OCI-LY1 (cell line): Measurements from ENCODE around the gene MACROD2.

ENCODE experiments used
- H2AFZ ChIP-seq: fragments of 200-600 bp; sonication (generic), shearing (Covaris generic); 2 replicates; pipeline ENCODE4 v1.6.0; 2014; ENCODE audit warnings: antibody characterized with exemption, mild to moderate bottlenecking, low read length
- H3F3A ChIP-seq: fragments of 200-600 bp; sonication (generic), shearing (Covaris generic); 2 replicates; pipeline ENCODE4 v1.6.0; 2014; ENCODE audit warnings: mild to moderate bottlenecking, antibody characterized with exemption, low read length, moderate library complexity; ENCODE audit not compliant: insufficient read depth
- H3K27ac ChIP-seq: fragments of 200-600 bp; sonication (generic); 2 replicates; pipeline ENCODE4 v1.5.1; 2014; ENCODE audit warnings: low read length, mixed run types, mild to moderate bottlenecking, low read depth; ENCODE audit not compliant: poor library complexity, severe bottlenecking
- H3K27me3 ChIP-seq: fragments of 200-600 bp; sonication (generic); 2 replicates; pipeline ENCODE4 v1.6.0; 2014; ENCODE audit warnings: antibody characterized with exemption, mild to moderate bottlenecking, low read length, moderate library complexity; ENCODE audit not compliant: insufficient read depth
- H3K36me3 ChIP-seq: fragments of 200-600 bp; sonication (generic); 2 replicates; pipeline ENCODE4 v1.6.1; 2014; ENCODE audit warnings: mild to moderate bottlenecking, antibody characterized with exemption, low read length, moderate library complexity, mixed read lengths; ENCODE audit not compliant: insufficient read depth
- H3K4me1 ChIP-seq: fragments of 200-600 bp; sonication (generic); 2 replicates; pipeline ENCODE4 v1.5.1; 2014; ENCODE audit warnings: mild to moderate bottlenecking, low read length, moderate library complexity; ENCODE audit not compliant: insufficient read depth, severe bottlenecking
- H3K4me2 ChIP-seq: fragments of 200-600 bp; sonication (generic), shearing (Covaris generic); 2 replicates; pipeline ENCODE4 v1.6.1; 2014; ENCODE audit warnings: low read length
- H3K4me3 ChIP-seq: fragments of 200-600 bp; sonication (generic); 2 replicates; pipeline ENCODE4 v1.5.1; 2014; ENCODE audit warnings: low read length, low read depth, mild to moderate bottlenecking, mixed read lengths; ENCODE audit not compliant: poor library complexity, severe bottlenecking
- H3K79me2 ChIP-seq: fragments of 200-600 bp; shearing (Covaris generic); 2 replicates; pipeline ENCODE4 v1.6.1; 2016; ENCODE audit warnings: mixed run types, low read length, mixed read lengths; ENCODE audit not compliant: insufficient read depth
- H3K9ac ChIP-seq: fragments of 200-600 bp; sonication (generic), shearing (Covaris generic); 2 replicates; pipeline ENCODE4 v1.6.1; 2014; ENCODE audit warnings: mild to moderate bottlenecking, low read length, mixed read lengths
- H3K9me2 ChIP-seq: fragments of 200-600 bp; sonication (generic), shearing (Covaris generic); 2 replicates; pipeline ENCODE4 v1.6.1; 2014; ENCODE audit warnings: low read depth, mild to moderate bottlenecking, low read length, mixed read lengths
- H3K9me3 ChIP-seq: fragments of 200-600 bp; shearing (Covaris generic); 2 replicates; pipeline ENCODE4 v1.6.1; 2014; ENCODE audit warnings: low read length, mixed read lengths
- H4K20me1 ChIP-seq: fragments of 200-600 bp; sonication (generic), shearing (Covaris generic); 2 replicates; pipeline ENCODE4 v1.6.0; 2016; ENCODE audit warnings: mild to moderate bottlenecking, low read length; ENCODE audit not compliant: insufficient read depth
- CTCF ChIP-seq: fragments of 200-600 bp; sonication (generic), shearing (Covaris generic); IDR thresholded peaks from 2 replicates; pipeline ENCODE4 v1.5.1; 2017; ENCODE audit warnings: mild to moderate bottlenecking, antibody characterized with exemption, low read length, moderate library complexity, mixed read lengths
- EZH2 ChIP-seq: fragments of 200-600 bp; sonication (generic), shearing (Covaris generic); IDR thresholded peaks from 2 replicates; pipeline ENCODE4 v1.8.0; 2017; ENCODE audit warnings: borderline replicate concordance, mixed run types, mild to moderate bottlenecking, antibody characterized with exemption, low read length, moderate library complexity, mixed read lengths

MACROD2 gene

GRCh38 chr20:14775778-14776177 lies 780.5 kb downstream of the MACROD2 start:
- H3K9me2 ChIP-seq: no peaks in the 10 kb centered on the region
- H4K20me1 ChIP-seq: no peaks in the 10 kb centered on the region
- H3K79me2 ChIP-seq: no peaks in the 10 kb centered on the region
- TF ChIP-seq EZH2: no peak
- no peak for TF ChIP-seq CTCF
- H3K9ac ChIP-seq: no peak overlapping the region
- no peaks in the 10 kb centered on the region for H3F3A ChIP-seq
- no peaks in the 10 kb centered on the region for H3K27me3 ChIP-seq
- H3K4me2 ChIP-seq: no peak overlapping the region
- no peak overlapping the region for H2AFZ ChIP-seq
- no peak overlapping the region for H3K27ac ChIP-seq
- no peaks in the 10 kb centered on the region for H3K36me3 ChIP-seq
- H3K4me3 ChIP-seq: no peak overlapping the region
- no peaks in the 10 kb centered on the region for H3K4me1 ChIP-seq
- H3K9me3 ChIP-seq: no peaks in the 10 kb centered on the region

- H3K79me2 ChIP-seq: no peaks in the 10 kb centered on the region
- H3K9me2 ChIP-seq: no peaks in the 10 kb centered on the region
- H3K4me2 ChIP-seq: no peak overlapping the region
- H3K27me3 ChIP-seq: no peaks in the 10 kb centered on the region
- no peaks in the 10 kb centered on the region for H3K9me3 ChIP-seq
- H3F3A ChIP-seq: no peaks in the 10 kb centered on the region
- no peak overlapping the region for H2AFZ ChIP-seq
- H4K20me1 ChIP-seq: no peaks in the 10 kb centered on the region
- H3K4me1 ChIP-seq: no peaks in the 10 kb centered on the region
- H3K4me3 ChIP-seq: no peak overlapping the region
- H3K9ac ChIP-seq: no peak overlapping the region
- no peaks in the 10 kb centered on the region for H3K36me3 ChIP-seq
- TF ChIP-seq EZH2: no peak
- no peak for TF ChIP-seq CTCF
- no peak overlapping the region for H3K27ac ChIP-seq
These were observed 782.3 kb downstream of the MACROD2 start for GRCh38 chr20:14777591-14777990.

GRCh38 chr20:14778096-14778495 lies 782.8 kb downstream of the MACROD2 start:
- H3K4me1 ChIP-seq: no peaks in the 10 kb centered on the region
- H3K9me3 ChIP-seq: no peaks in the 10 kb centered on the region
- no peak overlapping the region for H3K4me2 ChIP-seq
- no peaks in the 10 kb centered on the region for H3K9me2 ChIP-seq
- no peaks in the 10 kb centered on the region for H3K27me3 ChIP-seq
- TF ChIP-seq CTCF: no peak
- no peak for TF ChIP-seq EZH2
- H2AFZ ChIP-seq: no peak overlapping the region
- no peak overlapping the region for H3K9ac ChIP-seq
- no peaks in the 10 kb centered on the region for H3K79me2 ChIP-seq
- H3K4me3 ChIP-seq: no peak overlapping the region
- no peaks in the 10 kb centered on the region for H3K36me3 ChIP-seq
- no peaks in the 10 kb centered on the region for H4K20me1 ChIP-seq
- no peaks in the 10 kb centered on the region for H3F3A ChIP-seq
- no peak overlapping the region for H3K27ac ChIP-seq
